Measurements from ENCODE around the gene RAMP1.

The RAMP1 gene

GRCh38 chr2:237956402-237956736 lies 96.9 kb downstream of the RAMP1 start:
- DNase-seq, result no peak

GRCh38 chr2:237961637-237962036 lies 102.2 kb downstream of the RAMP1 start:
- no peak for DNase-seq

Data from hippocampal formation (tissue), 2 donors.